Measurements from ENCODE around the gene G3BP1. TPM values are rescaled to one million over a fixed set of nuclear protein-coding genes. Genes with fewer than 3 reads are reported as not detected.

G3BP1 gene
- 100 to 1,000 TPM in 1 of 4 donors, 10 to 100 TPM in 3; 65.7 to 117 (median 91.0) TPM for total RNA-seq

GRCh38 chr5:151771259-151772028, at the start of gene G3BP1:
Gene G3BP1 (plus strand): TSS chr5:151771954. CDS start chr5:151786621, 14,667 bp downstream.
- no peak for TF ChIP-seq CTCF (IDR thresholded peaks at IDR 0.05; ENCODE audit: low read depth)

- TF ChIP-seq CTCF (IDR thresholded peaks at IDR 0.05; ENCODE audit: low read depth), result no peak
Observed at GRCh38 chr5:151722546-151722945, 49.2 kb upstream of the G3BP1 start.

GRCh38 chr5:151724360-151724759, 47.4 kb upstream of the G3BP1 start:
- TF ChIP-seq CTCF (IDR thresholded peaks at IDR 0.05; ENCODE audit: low read depth), result no peak

- no peak for TF ChIP-seq CTCF (IDR thresholded peaks at IDR 0.05; ENCODE audit: low read depth)
Observed at GRCh38 chr5:151730381-151730780, 41.4 kb upstream of the G3BP1 start.

- no peak for TF ChIP-seq CTCF (IDR thresholded peaks at IDR 0.05; ENCODE audit: low read depth)
Observed at GRCh38 chr5:151733358-151734063, 38.2 kb upstream of the G3BP1 start.

GRCh38 chr5:151734064-151734408, 37.7 kb upstream of the G3BP1 start:
- no peak for TF ChIP-seq CTCF (IDR thresholded peaks at IDR 0.05; ENCODE audit: low read depth)

- no peak for TF ChIP-seq CTCF (IDR thresholded peaks at IDR 0.05; ENCODE audit: low read depth)
Observed at GRCh38 chr5:151735646-151736045, 36.1 kb upstream of the G3BP1 start.

All from subcutaneous adipose tissue (tissue), 4 donors.